Skeletal muscle tissue (tissue), 2 donors: ENCODE results near the gene NCOR1. TPM values are rescaled to one million over a fixed set of nuclear protein-coding genes. Genes with fewer than 3 reads are reported as not detected.

Experiments
- small RNA-seq: library from RNA; depleted of rRNA; stranded (forward); fragments of <200 nt; gene quantifications from one replicate; pipeline ENCODE3, GENCODE V24; 2014
- total RNA-seq: library from RNA; depleted of rRNA; stranded (reverse); fragments of >200 nt; gene quantifications from one replicate; pipeline ENCODE4 v1.2.3, GENCODE V29; 2014

The NCOR1 gene
- total RNA-seq, 1 donor from 2014 or later = 50.1 TPM

Small RNA genes lying within 50 kb of the gene (small RNA-seq; reads per million reads assigned to genes)
- gene RNU6-314P (not detected), gene RNU6-862P (not detected)

Other genes with a start within 250 kb of the NCOR1 start
- 24.5 TPM for gene ZSWIM7, start 215.8 kb downstream of the NCOR1 start, total RNA-seq
- 15.7 TPM for gene TTC19, start 215.7 kb downstream of the NCOR1 start, total RNA-seq
- gene PIGL, start 1.7 kb upstream of the NCOR1 start, total RNA-seq = 12.5 TPM
- 29.7 TPM for gene CENPV, start 137.9 kb upstream of the NCOR1 start, total RNA-seq
- gene UBB, start 165.6 kb upstream of the NCOR1 start, total RNA-seq = 2,617 TPM
- 8.4 TPM for gene TRPV2, start 200.0 kb upstream of the NCOR1 start, total RNA-seq